NCI-H748 (cell line): ENCODE data around the gene SAMD8.
A peak's percentile ranks its signal among the peaks of the same experiment; 100 is the strongest.
"Not testable (repeated sequence)": the region's sequence is repeated elsewhere in the genome, so short reads cannot be mapped to it uniquely, and the experiment has no call there.

ENCODE experiments used
- DNase-seq: peaks from one replicate; lab custom pipeline; 2025; ENCODE audit not compliant: unreplicated experiment; lab: John Stamatoyannopoulos, UW

SAMD8 gene

GRCh38 chr10:75106891-75107290 lies 4.6 kb upstream of the SAMD8 start:
- not testable (repeated sequence) for DNase-seq

- no peak for DNase-seq
Observed at GRCh38 chr10:75107756-75108683, 3.4 kb upstream of the SAMD8 start.

- peak; percentile 29 for DNase-seq
Observed at GRCh38 chr10:75108684-75109458, 2.6 kb upstream of the SAMD8 start.

GRCh38 chr10:75109459-75109778 lies 2.0 kb upstream of the SAMD8 start:
- DNase-seq, result no peak

GRCh38 chr10:75110006-75110632 lies 1.3 kb upstream of the SAMD8 start:
- no peak for DNase-seq

- peak; percentile 57 for DNase-seq
Observed at GRCh38 chr10:75111907-75112679, 637 bp downstream of the SAMD8 start.

GRCh38 chr10:75115137-75115536 lies 3.7 kb downstream of the SAMD8 start:
- no peak for DNase-seq

GRCh38 chr10:75116941-75117775 lies 5.7 kb downstream of the SAMD8 start:
- not testable (repeated sequence) for DNase-seq

- DNase-seq, result no peak
Observed at GRCh38 chr10:75117995-75118394, 6.5 kb downstream of the SAMD8 start.

- DNase-seq, result not testable (repeated sequence)
Observed at GRCh38 chr10:75119444-75120066, 8.1 kb downstream of the SAMD8 start.

- DNase-seq, result no peak
Observed at GRCh38 chr10:75121322-75121721, 9.9 kb downstream of the SAMD8 start.

GRCh38 chr10:75122505-75122904 lies 11.0 kb downstream of the SAMD8 start:
- DNase-seq, result no peak

GRCh38 chr10:75123088-75123682 lies 11.7 kb downstream of the SAMD8 start:
- no peak for DNase-seq

- DNase-seq, result no peak
Observed at GRCh38 chr10:75126277-75126676, 14.8 kb downstream of the SAMD8 start.

- DNase-seq, result no peak
Observed at GRCh38 chr10:75127471-75127870, 16.0 kb downstream of the SAMD8 start.

GRCh38 chr10:75128985-75129384 lies 17.5 kb downstream of the SAMD8 start:
- DNase-seq, result not testable (repeated sequence)

- DNase-seq, result no peak
Observed at GRCh38 chr10:75129537-75129936, 18.1 kb downstream of the SAMD8 start.

- DNase-seq, result not testable (repeated sequence)
Observed at GRCh38 chr10:75133701-75134100, 22.2 kb downstream of the SAMD8 start.

- DNase-seq, result no peak
Observed at GRCh38 chr10:75136346-75136745, 24.9 kb downstream of the SAMD8 start.
